Esophagus muscularis mucosa (tissue), 4 donors: Measurements from ENCODE around the gene NDFIP1. TPM values are rescaled to one million over a fixed set of nuclear protein-coding genes. Genes with fewer than 3 reads are reported as not detected.

Experiments used
- DNase-seq: peaks from one replicate; pipeline ENCODE4 v3.0.0-alpha.2; 2017; ENCODE audit errors: extremely low spot score
- H3K27ac ChIP-seq, 4 donors: fragments of 200-600 bp; sonication (generic); replicated peaks in 1 of 4; 1 replicate in 3 of 4; 2 replicates in 1 of 4; pipeline ENCODE4 v1.5.1; 2016 to 2019; ENCODE audit warnings: mild to moderate bottlenecking in 1 of 4
- H3K27me3 ChIP-seq, 4 donors: fragments of 200-600 bp; sonication (generic); one replicate each; pipeline versions ENCODE4 v1.5.1 to v1.6.0; 2016 to 2019
- H3K36me3 ChIP-seq, 4 donors: fragments of 200-600 bp; sonication (generic); one replicate each; pipeline ENCODE4 v1.5.1; 2016 to 2019
- H3K4me1 ChIP-seq, 4 donors: fragments of 200-600 bp; sonication (generic); one replicate each; pipeline ENCODE4 v1.5.1; 2016 to 2019
- H3K4me3 ChIP-seq, 4 donors: fragments of 200-600 bp; sonication (generic); 1 replicate in 2 of 4; 2 replicates in 2 of 4; pipeline ENCODE4 v1.5.1; 2016 to 2019; ENCODE audit warnings: mild to moderate bottlenecking in 4 of 4, moderate library complexity in 1 of 4
- H3K9me3 ChIP-seq, 4 donors: fragments of 200-600 bp; sonication (generic); 1 replicate in 3 of 4; 2 replicates in 1 of 4; pipeline ENCODE4 v1.5.1; 2016 to 2019
- CTCF ChIP-seq, 3 experiments: fragments of 200-600 bp in 2 of 3; fragments of 450-650 bp in 1 of 3; sonication (generic) in 2 of 3; IDR thresholded peaks; one replicate each; pipeline ENCODE4 v1.5.1; 2017 to 2019; ENCODE audit warnings: antibody characterized with exemption in 3 of 3, mild to moderate bottlenecking in 2 of 3, moderate library complexity in 1 of 3
- EP300 ChIP-seq: sonication (generic); formaldehyde crosslinking; IDR thresholded peaks from one replicate; pipeline ENCODE4 v1.6.1; 2017; ENCODE audit warnings: antibody characterized with exemption
- POLR2A ChIP-seq: fragments of 450-650 bp; IDR thresholded peaks from one replicate; pipeline ENCODE4 v1.6.1; 2017; ENCODE audit warnings: antibody characterized with exemption, moderate library complexity, mild to moderate bottlenecking, low read depth
- POLR2AphosphoS5 ChIP-seq, 2 donors: sonication (generic); formaldehyde crosslinking; IDR thresholded peaks; one replicate each; pipeline ENCODE4 v1.6.1; 2017; ENCODE audit warnings: antibody characterized with exemption in 2 of 2
- WGBS: methylation state at CpG from one replicate; pipeline ENCODE4 v1.1.5; 2018; 5-methylcytosine and 5-hydroxymethylcytosine counted together
- intact Hi-C: fragments of 100-400 bp; cut with DNase I; formaldehyde crosslinking; loops from one replicate; pipeline ENCODE4 v1.15.1; 2023
- total RNA-seq, 4 donors: library from RNA; depleted of rRNA; stranded (reverse); fragments of >200 nt; gene quantifications; one replicate each; pipeline versions ENCODE4 v1.1.0 to v1.2.1, GENCODE V29; 2016

Gene NDFIP1
- total RNA-seq, 4 donors from 2014 or later = 57.8 to 169 (median 101) TPM

- H3K36me3 ChIP-seq = no peaks in the 10 kb centered on the region
- H3K27me3 ChIP-seq = no peaks in the 10 kb centered on the region
- no peaks in the 10 kb centered on the region for H3K9me3 ChIP-seq
- TF ChIP-seq EP300 = no peak
- TF ChIP-seq CTCF (IDR thresholded peaks at IDR 0.05) = no peak
- no peak for TF ChIP-seq POLR2A
- no peak for TF ChIP-seq POLR2AphosphoS5 (IDR thresholded peaks at IDR 0.05)
- 97% methylated on average over 4 of the region's 4 CpGs for WGBS
- peaks cover 3 to 9% (median 5%) of the 10 kb centered on the region in 4 donors for H3K4me1 ChIP-seq
- intact Hi-C loops = no loop called here
- H3K27ac ChIP-seq = no peak overlapping the region
- H3K4me3 ChIP-seq = no peak overlapping the region
- no peak for DNase-seq
Measured at GRCh38 chr5:142166754-142167153, 58.2 kb downstream of the NDFIP1 start.

GRCh38 chr5:142167458-142167857, 58.9 kb downstream of the NDFIP1 start:
- Histone ChIP-seq H3K27me3 (no peaks in the 10 kb centered on the region), H3K9me3 (no peaks in the 10 kb centered on the region), H3K4me1 (peaks cover 3 to 9% (median 5%) of the 10 kb centered on the region in 4 donors), H3K4me3 (no peak overlapping the region), H3K36me3 (no peaks in the 10 kb centered on the region), H3K27ac (no peak overlapping the region)
- TF ChIP-seq CTCF (IDR thresholded peaks at IDR 0.05) (no peak), POLR2AphosphoS5 (IDR thresholded peaks at IDR 0.05) (no peak), EP300 (no peak)
- intact Hi-C loops = no loop called here
- no peak for DNase-seq
- WGBS = 97% methylated on average over 6 of the region's 6 CpGs

GRCh38 chr5:142168365-142168764, 59.8 kb downstream of the NDFIP1 start:
- peaks cover 3 to 9% (median 5%) of the 10 kb centered on the region in 4 donors for H3K4me1 ChIP-seq
- no peaks in the 10 kb centered on the region for H3K27me3 ChIP-seq
- H3K4me3 ChIP-seq = no peak overlapping the region
- no peak for DNase-seq
- no peaks in the 10 kb centered on the region for H3K36me3 ChIP-seq
- H3K27ac ChIP-seq = no peak overlapping the region
- intact Hi-C loops = no loop called here
- 90% methylated on average over 3 of the region's 3 CpGs for WGBS
- TF ChIP-seq POLR2AphosphoS5 (IDR thresholded peaks at IDR 0.05) (no peak), POLR2A (no peak), EP300 (no peak), CTCF (IDR thresholded peaks at IDR 0.05) (no peak)
- H3K9me3 ChIP-seq = no peaks in the 10 kb centered on the region

GRCh38 chr5:142170254-142170953, 61.8 kb downstream of the NDFIP1 start:
- no peaks in the 10 kb centered on the region for H3K27me3 ChIP-seq
- no peaks in the 10 kb centered on the region for H3K9me3 ChIP-seq
- 91% methylated on average over 6 of the region's 6 CpGs for WGBS
- TF ChIP-seq POLR2AphosphoS5 (IDR thresholded peaks at IDR 0.05) (no peak), CTCF (IDR thresholded peaks at IDR 0.05) (no peak), POLR2A (no peak), EP300 (no peak)
- no peak for DNase-seq
- no peak overlapping the region for H3K27ac ChIP-seq
- no peaks in the 10 kb centered on the region for H3K36me3 ChIP-seq
- no peak overlapping the region for H3K4me3 ChIP-seq
- intact Hi-C loops = no loop called here
- peaks cover 3 to 9% (median 5%) of the 10 kb centered on the region in 4 donors for H3K4me1 ChIP-seq

- no peak overlapping the region for H3K27ac ChIP-seq
- peaks cover 3 to 9% (median 7%) of the 10 kb centered on the region in 4 donors for H3K4me1 ChIP-seq
- no peaks in the 10 kb centered on the region for H3K36me3 ChIP-seq
- no peaks in the 10 kb centered on the region for H3K27me3 ChIP-seq
- intact Hi-C loops = no loop called here
- H3K4me3 ChIP-seq = no peak overlapping the region
- 87% methylated on average over 4 of the region's 4 CpGs for WGBS
- DNase-seq = peak; percentile 53
- H3K9me3 ChIP-seq = no peaks in the 10 kb centered on the region
- TF ChIP-seq POLR2A (no peak), POLR2AphosphoS5 (IDR thresholded peaks at IDR 0.05) (no peak), EP300 (no peak), CTCF (IDR thresholded peaks at IDR 0.05) (no peak)
Measured at GRCh38 chr5:142171270-142171669, 62.7 kb downstream of the NDFIP1 start.
